Gastroesophageal sphincter (tissue), 4 donors: ENCODE data around the gene CDHR5. TPM values are rescaled to one million over a fixed set of nuclear protein-coding genes. Genes with fewer than 3 reads are reported as not detected.

Experiments used
- ATAC-seq: fragments of 150-250 bp; one replicate; pipeline ENCODE4 v1.9.1; 2016; ENCODE audit warnings: mild to moderate bottlenecking, moderate library complexity
- H3K27ac ChIP-seq, 4 donors: fragments of 200-600 bp; sonication (generic) in 3 of 4; 1 replicate in 3 of 4; 2 replicates in 1 of 4; pipeline ENCODE4 v1.5.1; 2016 to 2019
- H3K27me3 ChIP-seq: fragments of 200-600 bp; sonication (generic); one replicate; pipeline ENCODE4 v1.5.1; 2019
- H3K36me3 ChIP-seq, 2 donors: fragments of 200-600 bp; sonication (generic); one replicate each; pipeline ENCODE4 v1.5.1; 2019; ENCODE audit warnings: control low read depth in 1 of 2
- H3K4me1 ChIP-seq, 3 donors: fragments of 200-600 bp; sonication (generic); 1 replicate in 2 of 3; 2 replicates in 1 of 3; pipeline ENCODE4 v1.5.1; 2016 to 2019; ENCODE audit warnings: control low read depth in 2 of 3
- H3K4me3 ChIP-seq, 2 donors: fragments of 200-600 bp; sonication (generic); one replicate each; pipeline ENCODE4 v1.5.1; 2019; ENCODE audit warnings: mild to moderate bottlenecking in 1 of 2, moderate library complexity in 1 of 2
- H3K9me3 ChIP-seq, 3 donors: fragments of 200-600 bp; sonication (generic); one replicate each; pipeline ENCODE4 v1.5.1; 2017 to 2019; ENCODE audit warnings: control low read depth in 2 of 3
- CTCF ChIP-seq, 4 experiments: fragments of 200-600 bp in 2 of 4; fragments of 450-650 bp in 2 of 4; sonication (generic) in 1 of 4; IDR thresholded peaks; one replicate each; pipeline ENCODE4 v1.5.1; 2017 to 2019; ENCODE audit warnings: antibody characterized with exemption in 4 of 4, mild to moderate bottlenecking in 2 of 4, moderate library complexity in 2 of 4
- EP300 ChIP-seq: sonication (generic); formaldehyde crosslinking; IDR thresholded peaks from one replicate; pipeline ENCODE4 v1.6.1; 2017; ENCODE audit warnings: antibody characterized with exemption, mild to moderate bottlenecking
- POLR2A ChIP-seq, 2 donors: fragments of 450-650 bp; IDR thresholded peaks; one replicate each; pipeline ENCODE4 v1.6.1; 2017; ENCODE audit warnings: antibody characterized with exemption in 2 of 2, mild to moderate bottlenecking in 2 of 2, moderate library complexity in 1 of 2
- POLR2AphosphoS5 ChIP-seq: sonication (generic); formaldehyde crosslinking; IDR thresholded peaks from one replicate; pipeline ENCODE4 v1.6.1; 2017; ENCODE audit warnings: antibody characterized with exemption
- WGBS, 2 donors: methylation state at CpG; one replicate each; pipeline ENCODE4 v1.1.5; 2018; ENCODE audit warnings: low coverage in 1 of 2; 5-methylcytosine and 5-hydroxymethylcytosine counted together
- total RNA-seq, 4 donors: library from RNA; depleted of rRNA; stranded (reverse); fragments of >200 nt; gene quantifications; one replicate each; pipeline ENCODE4 v1.1.0, GENCODE V29; 2016

Gene CDHR5
- total RNA-seq, 4 donors from 2014 or later, result not detected

- WGBS, 2 donors, result 52 to 61% methylated on average over 5 of the region's 15 CpGs
- Histone ChIP-seq H3K4me3 (no peak overlapping the region), H3K4me1 (peaks cover 0 to 19% (median 5%) of the 10 kb centered on the region in 3 donors), H3K27me3 (no peaks in the 10 kb centered on the region), H3K36me3 (peaks cover 0 to 41% of the 10 kb centered on the region in 2 donors), H3K27ac (peak overlapping the region in 3 of 4 donors; percentile 48 to 76 (median 50)), H3K9me3 (no peaks in the 10 kb centered on the region)
- no peak for TF ChIP-seq EP300
- no peak for TF ChIP-seq POLR2A (IDR thresholded peaks at IDR 0.05)
- TF ChIP-seq POLR2AphosphoS5, result peak; percentile 9
- TF ChIP-seq CTCF (IDR thresholded peaks at IDR 0.05), result no peak
- ATAC-seq, result peak; percentile 10
Observed at GRCh38 chr11:665062-665703, 40.4 kb upstream of the CDHR5 start.

GRCh38 chr11:662689-663274 is 38.0 kb upstream of the CDHR5 start:
- H3K4me3 ChIP-seq, result no peak overlapping the region
- 81 to 89% methylated on average over 5 to 7 of the region's 15 CpGs for WGBS, 2 donors
- H3K9me3 ChIP-seq, result no peaks in the 10 kb centered on the region
- H3K36me3 ChIP-seq, result peaks cover 0 to 63% of the 10 kb centered on the region in 2 donors
- TF ChIP-seq POLR2AphosphoS5, result peak; percentile 61
- TF ChIP-seq EP300, result no peak
- TF ChIP-seq CTCF (IDR thresholded peaks at IDR 0.05), result peak in 3 of 4 experiments; percentile 73 to 79 (median 77)
- TF ChIP-seq POLR2A (IDR thresholded peaks at IDR 0.05), result no peak
- peaks cover 0 to 19% (median 5%) of the 10 kb centered on the region in 3 donors for H3K4me1 ChIP-seq
- ATAC-seq, result peak; percentile 67
- no peak overlapping the region for H3K27ac ChIP-seq
- H3K27me3 ChIP-seq, result no peaks in the 10 kb centered on the region

- H3K27me3 ChIP-seq, result no peaks in the 10 kb centered on the region
- TF ChIP-seq CTCF (IDR thresholded peaks at IDR 0.05) (no peak), POLR2A (IDR thresholded peaks at IDR 0.05) (no peak), EP300 (no peak), POLR2AphosphoS5 (no peak)
- H3K4me3 ChIP-seq, result no peak overlapping the region
- ATAC-seq, result no peak
- WGBS, 2 donors, result 91 to 94% methylated on average over 2 to 7 of the region's 19 CpGs
- peaks cover 0 to 13% (median 5%) of the 10 kb centered on the region in 3 donors for H3K4me1 ChIP-seq
- no peak overlapping the region for H3K27ac ChIP-seq
- peaks cover 0 to 72% of the 10 kb centered on the region in 2 donors for H3K36me3 ChIP-seq
- no peaks in the 10 kb centered on the region for H3K9me3 ChIP-seq
Observed at GRCh38 chr11:660681-661444, 36.1 kb upstream of the CDHR5 start.

GRCh38 chr11:660281-660680 is 35.5 kb upstream of the CDHR5 start:
- no peak for ATAC-seq

More at GRCh38 chr11:660281-660680, 35.5 kb upstream of the CDHR5 start:
- no peaks in the 10 kb centered on the region for H3K27me3 ChIP-seq
- H3K4me1 ChIP-seq, result peaks cover 0 to 7% (median 0%) of the 10 kb centered on the region in 3 donors
- TF ChIP-seq CTCF (IDR thresholded peaks at IDR 0.05) (no peak), EP300 (no peak), POLR2AphosphoS5 (no peak), POLR2A (IDR thresholded peaks at IDR 0.05) (no peak)
- no peak overlapping the region for H3K4me3 ChIP-seq
- H3K9me3 ChIP-seq, result no peaks in the 10 kb centered on the region
- WGBS, 2 donors, result 60 to 75% methylated on average over 1 to 2 of the region's 19 CpGs
- peaks cover 0 to 70% of the 10 kb centered on the region in 2 donors for H3K36me3 ChIP-seq
- no peak overlapping the region for H3K27ac ChIP-seq
